Measurements from ENCODE around the gene RAB1A.
"Not testable (repeated sequence)": the region's sequence is repeated elsewhere in the genome, so short reads cannot be mapped to it uniquely, and the experiment has no call there.

Gene RAB1A

DNA sequence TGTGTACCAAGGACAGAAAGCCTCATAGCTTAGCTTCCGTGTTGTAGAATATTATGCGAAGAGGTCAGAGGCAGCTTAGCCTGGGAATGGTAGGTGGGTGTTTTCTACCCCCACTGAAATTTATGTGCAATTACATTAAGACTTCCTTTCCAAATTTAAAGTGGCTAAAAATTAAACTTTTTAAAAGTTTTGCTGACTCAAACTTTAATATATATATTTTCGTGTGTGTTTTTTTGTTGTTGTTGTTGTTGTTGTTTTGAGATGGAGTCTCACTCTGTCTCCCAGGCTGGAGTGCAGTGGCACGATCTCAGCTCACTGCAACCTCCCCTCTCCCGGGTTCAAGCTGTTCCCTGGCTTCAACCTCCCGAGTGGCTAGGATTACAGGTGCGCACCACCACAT lies 4.3 kb upstream of the RAB1A start:
- Histone ChIP-seq H3K4me2 (ENCODE audit: low read length) (no peak overlapping the region), H3K9me3 (ENCODE audit: insufficient read depth, low read length) (no peaks in the 10 kb centered on the region), H3K4me1 (ENCODE audit: low read length) (peaks cover 6% of the 10 kb centered on the region), H2AFZ (ENCODE audit: low read depth, low read length) (no peak overlapping the region), H3K79me2 (ENCODE audit: low read length) (peaks cover 7% of the 10 kb centered on the region), H3K9ac (ENCODE audit: low read length) (no peak overlapping the region), H3K36me3 (replicated peaks; ENCODE audit: low read depth, low read length) (no peaks in the 10 kb centered on the region), H3K4me3 (ENCODE audit: low read length) (no peak overlapping the region), H3K27me3 (ENCODE audit: low read depth, low read length) (no peaks in the 10 kb centered on the region), H4K20me1 (ENCODE audit: insufficient read depth, low read length) (peaks cover 1% of the 10 kb centered on the region), H3K27ac (ENCODE audit: low read length) (no peak overlapping the region)
- TF ChIP-seq EZH2phosphoT487 (IDR thresholded peaks at IDR 0.05; ENCODE audit: low read depth): no peak

DNA sequence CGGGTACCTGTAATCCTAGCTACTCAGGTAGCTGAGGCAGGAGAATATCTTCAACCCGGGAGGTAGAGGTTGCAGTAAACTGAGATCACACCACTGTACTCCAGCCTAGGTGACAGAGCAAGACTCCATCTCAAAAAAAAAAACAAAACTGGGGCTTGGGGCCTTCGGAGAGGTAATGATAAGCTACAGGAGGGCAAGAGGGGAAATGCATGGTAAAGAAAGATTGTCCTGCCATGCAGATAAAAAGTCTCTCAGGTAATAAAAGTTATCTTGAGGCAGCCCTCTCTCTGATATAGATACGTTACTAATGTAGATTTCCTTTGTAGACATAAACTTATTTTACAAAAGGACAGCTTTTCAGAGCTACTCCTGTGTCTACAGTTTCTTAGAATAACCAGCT lies 3.7 kb upstream of the RAB1A start:
- Histone ChIP-seq H3K36me3 (replicated peaks; ENCODE audit: low read depth, low read length) (peaks cover 1% of the 10 kb centered on the region), H3K9me3 (ENCODE audit: insufficient read depth, low read length) (no peaks in the 10 kb centered on the region), H2AFZ (ENCODE audit: low read depth, low read length) (no peak overlapping the region), H3K9ac (ENCODE audit: low read length) (no peak overlapping the region), H3K27me3 (ENCODE audit: low read depth, low read length) (no peaks in the 10 kb centered on the region), H4K20me1 (ENCODE audit: insufficient read depth, low read length) (peaks cover 6% of the 10 kb centered on the region), H3K27ac (ENCODE audit: low read length) (no peak overlapping the region), H3K79me2 (ENCODE audit: low read length) (peaks cover 13% of the 10 kb centered on the region), H3K4me1 (ENCODE audit: low read length) (peaks cover 8% of the 10 kb centered on the region), H3K4me3 (ENCODE audit: low read length) (no peak overlapping the region), H3K4me2 (ENCODE audit: low read length) (no peak overlapping the region)
- no peak for TF ChIP-seq EZH2phosphoT487 (IDR thresholded peaks at IDR 0.05; ENCODE audit: low read depth)
- TF ChIP-seq, protein P1, sequence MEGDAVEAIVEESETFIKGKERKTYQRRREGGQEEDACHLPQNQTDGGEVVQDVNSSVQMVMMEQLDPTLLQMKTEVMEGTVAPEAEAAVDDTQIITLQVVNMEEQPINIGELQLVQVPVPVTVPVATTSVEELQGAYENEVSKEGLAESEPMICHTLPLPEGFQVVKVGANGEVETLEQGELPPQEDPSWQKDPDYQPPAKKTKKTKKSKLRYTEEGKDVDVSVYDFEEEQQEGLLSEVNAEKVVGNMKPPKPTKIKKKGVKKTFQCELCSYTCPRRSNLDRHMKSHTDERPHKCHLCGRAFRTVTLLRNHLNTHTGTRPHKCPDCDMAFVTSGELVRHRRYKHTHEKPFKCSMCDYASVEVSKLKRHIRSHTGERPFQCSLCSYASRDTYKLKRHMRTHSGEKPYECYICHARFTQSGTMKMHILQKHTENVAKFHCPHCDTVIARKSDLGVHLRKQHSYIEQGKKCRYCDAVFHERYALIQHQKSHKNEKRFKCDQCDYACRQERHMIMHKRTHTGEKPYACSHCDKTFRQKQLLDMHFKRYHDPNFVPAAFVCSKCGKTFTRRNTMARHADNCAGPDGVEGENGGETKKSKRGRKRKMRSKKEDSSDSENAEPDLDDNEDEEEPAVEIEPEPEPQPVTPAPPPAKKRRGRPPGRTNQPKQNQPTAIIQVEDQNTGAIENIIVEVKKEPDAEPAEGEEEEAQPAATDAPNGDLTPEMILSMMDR (IDR thresholded peaks at IDR 0.05; ENCODE audit: low read depth, low read length): no peak

DNA sequence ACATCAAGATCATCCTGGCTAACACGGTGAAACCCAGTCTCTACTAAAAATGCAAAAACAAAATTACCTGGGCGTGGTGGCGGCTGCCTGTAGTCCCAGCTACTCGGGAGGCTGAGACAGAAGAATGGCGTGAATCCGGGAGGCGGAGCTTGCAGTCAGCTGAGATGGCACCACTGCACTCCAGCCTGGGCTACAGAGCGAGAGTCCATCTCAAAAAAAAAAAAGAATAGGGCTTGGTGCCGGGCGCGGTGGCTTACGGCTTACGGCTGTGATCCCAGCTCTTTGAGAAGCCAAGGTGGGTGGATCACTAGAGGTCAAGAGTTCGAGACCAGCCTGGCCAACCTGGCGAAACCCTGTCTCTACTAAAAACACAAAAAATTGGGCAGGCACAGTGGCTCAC lies 3.0 kb upstream of the RAB1A start:
- peaks cover 13% of the 10 kb centered on the region for H4K20me1 ChIP-seq (ENCODE audit: insufficient read depth, low read length)
- H3K4me3 ChIP-seq (ENCODE audit: low read length); H3K4me2 ChIP-seq (ENCODE audit: low read length): not testable (repeated sequence)

DNA sequence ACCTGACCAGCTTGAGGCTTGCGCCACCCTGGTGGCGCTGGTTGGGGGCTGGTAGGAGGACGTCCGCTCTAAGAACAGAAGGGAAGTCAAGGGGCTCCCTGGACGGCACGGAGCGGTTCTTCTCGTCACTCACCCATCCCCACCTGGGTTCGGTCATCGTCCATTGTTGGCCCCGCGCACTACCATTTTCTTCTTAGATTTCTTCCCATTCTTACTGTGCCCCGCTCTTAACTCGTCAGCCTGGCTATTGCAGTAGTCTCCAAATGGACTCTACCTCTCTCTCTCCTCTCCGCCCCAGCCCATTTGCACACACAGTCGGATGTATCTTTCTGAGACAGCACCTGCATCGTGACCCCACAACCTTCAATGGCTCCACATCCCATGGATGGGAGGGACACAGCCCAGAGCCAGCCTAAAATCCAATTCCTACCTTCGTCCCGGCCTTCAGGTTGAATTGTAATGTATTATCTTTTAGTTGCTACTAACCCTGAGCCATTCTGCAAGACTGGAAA lies 814 bp upstream of the RAB1A start:
- Histone ChIP-seq H2AFZ (ENCODE audit: low read depth, low read length) (peak overlapping the region; percentile 83), H3K4me3 (ENCODE audit: low read length) (peak overlapping the region; percentile 84), H3K27ac (ENCODE audit: low read length) (peak overlapping the region; percentile 31), H3K4me2 (ENCODE audit: low read length) (peak overlapping the region; percentile 91), H4K20me1 (ENCODE audit: insufficient read depth, low read length) (peaks cover 35% of the 10 kb centered on the region), H3K9ac (ENCODE audit: low read length) (peak overlapping the region; percentile 76), H3K4me1 (ENCODE audit: low read length) (peaks cover 27% of the 10 kb centered on the region), H3K36me3 (replicated peaks; ENCODE audit: low read depth, low read length) (peaks cover 5% of the 10 kb centered on the region), H3K27me3 (ENCODE audit: low read depth, low read length) (no peaks in the 10 kb centered on the region), H3K79me2 (ENCODE audit: low read length) (peaks cover 42% of the 10 kb centered on the region), H3K9me3 (ENCODE audit: insufficient read depth, low read length) (no peaks in the 10 kb centered on the region)
- no peak for TF ChIP-seq EZH2phosphoT487 (IDR thresholded peaks at IDR 0.05; ENCODE audit: low read depth)
- TF ChIP-seq, protein P1 (IDR thresholded peaks at IDR 0.05; ENCODE audit: low read depth, low read length): no peak

More for the DNA sequence above, 3.0 kb upstream of the RAB1A start:
- H3K27me3 ChIP-seq (ENCODE audit: low read depth, low read length); H3K27ac ChIP-seq (ENCODE audit: low read length); H3K9me3 ChIP-seq (ENCODE audit: insufficient read depth, low read length); H3K36me3 ChIP-seq (replicated peaks; ENCODE audit: low read depth, low read length); H2AFZ ChIP-seq (ENCODE audit: low read depth, low read length); H3K9ac ChIP-seq (ENCODE audit: low read length): not testable (repeated sequence)
- H3K79me2 ChIP-seq (ENCODE audit: low read length): peaks cover 19% of the 10 kb centered on the region
- peaks cover 15% of the 10 kb centered on the region for H3K4me1 ChIP-seq (ENCODE audit: low read length)

DNA sequence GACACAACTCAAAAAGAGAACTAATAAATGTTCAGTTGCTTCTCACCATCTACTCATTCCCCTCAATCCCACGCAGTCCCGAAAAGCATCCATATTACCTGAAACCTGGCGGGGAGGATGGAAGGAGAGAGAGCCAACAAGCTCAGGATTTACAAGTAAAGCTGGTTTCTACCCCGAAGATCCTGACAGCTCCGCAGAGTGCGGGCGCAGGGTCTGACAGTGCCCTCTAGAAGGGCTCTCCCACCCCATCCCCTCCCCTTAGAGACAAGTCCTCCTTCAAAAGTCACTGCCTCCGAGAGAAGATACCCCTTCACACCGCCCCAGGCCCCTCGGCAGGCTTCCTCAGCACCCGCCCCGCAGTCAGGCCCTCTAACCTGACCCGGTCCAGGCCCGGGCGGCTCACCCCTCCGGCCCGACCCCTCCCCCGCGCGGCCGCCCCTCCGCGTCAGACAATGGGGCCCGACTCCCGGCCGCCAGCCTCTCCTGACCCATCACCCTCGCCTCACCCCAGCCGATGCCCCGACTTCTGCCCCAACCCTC lies 550 bp downstream of the RAB1A start:
- peak overlapping the region; percentile 94 for H3K4me2 ChIP-seq (ENCODE audit: low read length)
- no peaks in the 10 kb centered on the region for H3K27me3 ChIP-seq (ENCODE audit: low read depth, low read length)
- peaks cover 55% of the 10 kb centered on the region for H3K79me2 ChIP-seq (ENCODE audit: low read length)
- H2AFZ ChIP-seq (ENCODE audit: low read depth, low read length): no peak overlapping the region; the same call in 1 of the 2 replicates
- peaks cover 5% of the 10 kb centered on the region for H3K36me3 ChIP-seq (replicated peaks; ENCODE audit: low read depth, low read length)
- H3K4me1 ChIP-seq (ENCODE audit: low read length): peaks cover 27% of the 10 kb centered on the region
- TF ChIP-seq EZH2phosphoT487 (IDR thresholded peaks at IDR 0.05; ENCODE audit: low read depth): no peak
- TF ChIP-seq, protein P1 (IDR thresholded peaks at IDR 0.05; ENCODE audit: low read depth, low read length): no peak
- H3K9ac ChIP-seq (ENCODE audit: low read length): peak overlapping the region; percentile 91
- peak overlapping the region; percentile 91 for H3K4me3 ChIP-seq (ENCODE audit: low read length)
- H4K20me1 ChIP-seq (ENCODE audit: insufficient read depth, low read length): peaks cover 48% of the 10 kb centered on the region
- no peaks in the 10 kb centered on the region for H3K9me3 ChIP-seq (ENCODE audit: insufficient read depth, low read length)
- peak overlapping the region; percentile 64 for H3K27ac ChIP-seq (ENCODE audit: low read length)
